ENCODE results near the gene TBCB.

The TBCB gene

DNA sequence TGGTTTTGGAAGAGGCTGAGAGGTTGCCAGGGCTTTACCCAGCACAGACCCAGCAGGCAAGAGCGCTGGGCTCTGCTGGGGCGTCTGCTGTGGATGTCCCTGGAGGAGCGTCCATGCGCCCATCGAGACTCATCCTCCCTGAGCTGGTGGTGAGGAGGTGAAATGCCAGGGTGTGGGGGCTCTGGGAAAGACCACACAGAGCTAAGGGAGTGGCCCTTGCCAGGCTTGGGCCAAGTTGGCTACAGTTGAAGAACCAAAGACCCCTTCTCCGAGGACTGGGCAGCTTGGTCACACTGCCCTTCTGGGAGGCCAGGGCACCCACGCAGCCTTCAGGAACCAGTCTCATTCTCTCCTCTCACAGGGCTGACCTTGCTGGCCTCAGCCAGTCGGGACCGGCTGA is 28.9 kb upstream of the TBCB start:
- no peak overlapping the region for H3K4me2 ChIP-seq (ENCODE audit: low read length)
- H3K9me3 ChIP-seq (replicated peaks; ENCODE audit: low read length), result no peaks in the 10 kb centered on the region
- no peak overlapping the region for H3K4me3 ChIP-seq (ENCODE audit: low read length)
- H3K36me3 ChIP-seq (ENCODE audit: insufficient read depth, low read length), result peaks cover 32% of the 10 kb centered on the region
- H3K27me3 ChIP-seq (ENCODE audit: control insufficient read depth, insufficient read depth, low read length), result no peaks in the 10 kb centered on the region
- no peak overlapping the region for H3K9ac ChIP-seq (ENCODE audit: low read depth, low read length)
- H3K4me1 ChIP-seq (ENCODE audit: control insufficient read depth, insufficient read depth, low read length), result no peaks in the 10 kb centered on the region

DNA sequence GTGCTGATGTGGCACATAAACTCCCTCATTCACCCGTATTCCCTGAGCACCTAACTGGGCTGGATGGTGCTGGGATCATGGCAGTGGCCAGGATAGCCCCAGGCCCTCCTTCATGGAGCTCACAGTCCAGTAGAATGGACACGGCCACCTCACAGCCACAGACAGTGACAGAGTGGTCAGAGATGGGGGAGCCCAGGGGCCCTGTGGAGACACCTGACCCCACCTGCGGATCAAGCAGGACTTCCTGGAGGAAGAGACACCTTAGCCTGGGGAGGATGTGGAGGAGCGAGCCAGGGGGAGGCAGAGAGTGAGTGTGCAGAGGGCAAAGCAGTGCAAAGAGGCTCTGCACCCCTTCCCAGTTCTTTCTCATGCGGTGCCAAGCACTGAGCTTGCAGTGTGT is 25.4 kb upstream of the TBCB start:
- H3K9me3 ChIP-seq (replicated peaks; ENCODE audit: low read length), result no peaks in the 10 kb centered on the region
- H3K4me3 ChIP-seq (ENCODE audit: low read length), result no peak overlapping the region
- H3K27me3 ChIP-seq (ENCODE audit: control insufficient read depth, insufficient read depth, low read length), result no peaks in the 10 kb centered on the region
- peaks cover 15% of the 10 kb centered on the region for H3K36me3 ChIP-seq (ENCODE audit: insufficient read depth, low read length)
- H3K4me1 ChIP-seq (ENCODE audit: control insufficient read depth, insufficient read depth, low read length), result no peaks in the 10 kb centered on the region
- no peak overlapping the region for H3K9ac ChIP-seq (ENCODE audit: low read depth, low read length)
- no peak overlapping the region for H3K4me2 ChIP-seq (ENCODE audit: low read length)

DNA sequence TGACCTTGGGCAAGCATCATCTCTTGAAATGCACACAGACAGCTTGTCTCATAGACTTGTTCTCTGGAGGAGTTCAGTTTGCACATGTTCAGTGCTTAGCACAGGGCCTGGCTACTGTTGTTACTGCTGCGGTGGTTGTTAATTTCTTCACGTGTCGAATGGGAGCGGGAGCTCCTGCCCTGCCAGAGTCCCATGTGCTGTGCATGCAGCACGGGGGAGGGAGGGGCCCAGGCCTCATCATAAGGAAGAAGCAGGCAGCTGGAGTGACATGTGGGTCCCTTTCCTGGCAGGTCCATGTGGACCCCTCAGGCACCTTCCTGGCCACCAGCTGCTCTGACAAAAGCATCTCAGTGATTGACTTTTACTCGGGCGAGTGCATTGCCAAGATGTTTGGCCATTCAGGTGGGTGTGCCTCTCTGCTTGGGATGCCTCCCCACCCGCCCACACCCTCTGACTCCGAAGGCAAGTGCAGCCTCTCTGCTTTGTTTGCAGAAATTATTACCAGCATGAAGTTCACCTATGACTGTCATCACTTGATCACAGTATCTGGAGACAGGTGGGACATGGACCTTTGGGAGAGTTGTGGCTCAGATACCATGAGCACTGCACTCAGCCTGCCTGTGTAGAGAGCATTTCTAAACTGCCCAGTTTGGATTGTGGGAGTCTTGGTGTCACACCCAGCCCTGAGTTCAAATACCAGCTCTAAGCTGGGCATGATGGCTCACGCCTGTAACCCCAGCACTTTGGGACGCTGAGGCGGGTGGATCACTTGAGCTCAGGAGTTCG is 24.2 kb upstream of the TBCB start:
- Histone ChIP-seq H3K4me3 (ENCODE audit: low read length) (no peak overlapping the region), H3K4me2 (ENCODE audit: low read length) (no peak overlapping the region), H3K4me1 (ENCODE audit: control insufficient read depth, insufficient read depth, low read length) (no peaks in the 10 kb centered on the region), H3K36me3 (ENCODE audit: insufficient read depth, low read length) (peaks cover 18% of the 10 kb centered on the region), H3K27me3 (ENCODE audit: control insufficient read depth, insufficient read depth, low read length) (no peaks in the 10 kb centered on the region), H3K9ac (ENCODE audit: low read depth, low read length) (no peak overlapping the region), H3K9me3 (replicated peaks; ENCODE audit: low read length) (no peaks in the 10 kb centered on the region)

DNA sequence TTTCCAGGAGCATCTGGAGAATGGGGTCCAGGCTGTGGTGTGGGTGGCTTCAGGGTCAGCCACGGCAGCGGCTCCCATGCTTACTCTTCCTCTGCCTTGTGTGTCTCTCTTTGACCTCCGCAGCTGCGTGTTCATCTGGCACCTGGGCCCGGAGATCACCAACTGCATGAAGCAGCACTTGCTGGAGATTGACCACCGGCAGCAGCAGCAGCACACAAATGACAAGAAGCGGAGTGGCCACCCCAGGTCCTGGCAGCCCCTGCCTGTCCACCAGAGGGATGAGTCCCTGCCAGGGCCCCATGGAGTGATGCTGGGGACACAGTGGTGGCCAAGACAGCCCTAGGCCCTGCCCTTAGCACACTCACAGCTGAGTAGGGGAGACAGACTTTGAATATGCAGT is 22.7 kb upstream of the TBCB start:
- Histone ChIP-seq H3K4me1 (ENCODE audit: control insufficient read depth, insufficient read depth, low read length) (no peaks in the 10 kb centered on the region), H3K36me3 (ENCODE audit: insufficient read depth, low read length) (peaks cover 15% of the 10 kb centered on the region), H3K27me3 (ENCODE audit: control insufficient read depth, insufficient read depth, low read length) (no peaks in the 10 kb centered on the region), H3K4me2 (ENCODE audit: low read length) (no peak overlapping the region), H3K9ac (ENCODE audit: low read depth, low read length) (no peak overlapping the region), H3K9me3 (replicated peaks; ENCODE audit: low read length) (no peaks in the 10 kb centered on the region), H3K4me3 (ENCODE audit: low read length) (no peak overlapping the region)

DNA sequence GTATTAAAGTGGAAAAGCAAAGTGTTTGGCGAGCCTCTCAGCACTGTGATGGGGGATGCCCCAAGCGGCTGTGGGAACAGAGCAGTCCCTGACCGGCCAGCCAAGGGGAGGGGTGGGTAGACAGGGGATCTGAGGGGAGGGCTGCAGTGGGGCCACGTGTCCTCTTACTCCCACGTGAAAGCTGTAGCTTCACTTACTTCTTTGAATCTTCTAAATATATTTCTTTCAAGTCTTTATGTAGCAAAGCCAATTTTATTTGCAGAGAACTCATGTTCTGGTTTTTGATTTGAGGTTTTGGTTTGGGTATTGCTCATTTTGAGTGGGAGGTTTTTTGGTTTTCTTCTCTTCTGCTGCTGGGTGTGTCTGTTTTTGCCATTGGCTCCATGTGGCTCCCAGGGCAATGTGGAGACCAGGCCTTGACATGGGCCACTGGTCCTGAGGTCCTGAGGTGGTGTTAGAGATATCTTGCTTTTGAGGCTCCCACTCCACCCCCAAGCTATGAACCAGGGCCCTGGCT is 22.1 kb upstream of the TBCB start:
- H3K9ac ChIP-seq (ENCODE audit: low read depth, low read length), result no peak overlapping the region
- no peaks in the 10 kb centered on the region for H3K4me1 ChIP-seq (ENCODE audit: control insufficient read depth, insufficient read depth, low read length)
- no peak overlapping the region for H3K4me2 ChIP-seq (ENCODE audit: low read length)
- H3K9me3 ChIP-seq (replicated peaks; ENCODE audit: low read length), result no peaks in the 10 kb centered on the region
- H3K27me3 ChIP-seq (ENCODE audit: control insufficient read depth, insufficient read depth, low read length), result no peaks in the 10 kb centered on the region
- peaks cover 15% of the 10 kb centered on the region for H3K36me3 ChIP-seq (ENCODE audit: insufficient read depth, low read length)
- H3K4me3 ChIP-seq (ENCODE audit: low read length), result no peak overlapping the region

DNA sequence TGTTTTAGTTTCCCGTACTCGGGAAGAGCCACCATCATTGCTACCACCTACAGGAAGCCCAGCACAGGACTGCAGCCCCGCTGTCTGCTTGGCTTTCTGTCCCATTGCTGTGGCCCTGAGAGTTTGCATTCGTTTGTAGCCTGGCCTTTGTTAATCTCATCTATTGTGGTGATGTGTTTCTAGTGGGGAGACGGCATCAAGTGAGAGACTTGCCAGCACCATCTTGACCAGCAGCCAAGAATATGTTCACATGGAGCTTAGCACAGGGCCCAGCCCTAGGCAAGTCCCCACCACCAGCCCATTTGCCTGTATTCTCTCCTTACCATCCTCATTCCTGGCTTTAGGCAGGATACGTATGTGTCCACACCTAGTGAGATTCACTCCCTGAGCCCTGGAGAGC is 21.6 kb upstream of the TBCB start:
- H3K4me2 ChIP-seq (ENCODE audit: low read length), result no peak overlapping the region
- H3K4me1 ChIP-seq (ENCODE audit: control insufficient read depth, insufficient read depth, low read length), result no peaks in the 10 kb centered on the region
- no peak overlapping the region for H3K4me3 ChIP-seq (ENCODE audit: low read length)
- no peaks in the 10 kb centered on the region for H3K27me3 ChIP-seq (ENCODE audit: control insufficient read depth, insufficient read depth, low read length)
- no peaks in the 10 kb centered on the region for H3K9me3 ChIP-seq (replicated peaks; ENCODE audit: low read length)
- peaks cover 15% of the 10 kb centered on the region for H3K36me3 ChIP-seq (ENCODE audit: insufficient read depth, low read length)
- H3K9ac ChIP-seq (ENCODE audit: low read depth, low read length), result no peak overlapping the region

DNA sequence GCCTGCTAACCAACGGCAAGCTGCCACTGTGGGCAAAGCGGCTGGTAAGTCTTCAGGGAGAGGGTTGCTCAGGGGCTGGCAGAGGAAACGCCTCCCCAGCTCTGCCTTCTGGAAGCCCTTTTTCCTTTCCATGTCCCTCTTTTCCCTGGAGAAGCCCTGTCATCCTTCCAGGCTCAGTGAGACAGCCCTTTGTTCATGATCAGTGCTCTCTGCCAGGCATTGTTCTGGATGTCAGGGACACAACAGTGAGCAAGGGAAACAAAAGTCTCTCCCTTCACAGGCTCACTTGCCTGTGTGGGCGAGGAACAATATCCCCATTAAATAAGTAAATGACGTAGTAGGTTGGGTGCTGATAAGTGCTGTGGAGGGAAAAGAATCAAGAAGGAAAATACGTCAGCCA is 18.2 kb upstream of the TBCB start:
- H3K4me1 ChIP-seq (ENCODE audit: control insufficient read depth, insufficient read depth, low read length), result no peaks in the 10 kb centered on the region
- peaks cover 10% of the 10 kb centered on the region for H3K36me3 ChIP-seq (ENCODE audit: insufficient read depth, low read length)

DNA sequence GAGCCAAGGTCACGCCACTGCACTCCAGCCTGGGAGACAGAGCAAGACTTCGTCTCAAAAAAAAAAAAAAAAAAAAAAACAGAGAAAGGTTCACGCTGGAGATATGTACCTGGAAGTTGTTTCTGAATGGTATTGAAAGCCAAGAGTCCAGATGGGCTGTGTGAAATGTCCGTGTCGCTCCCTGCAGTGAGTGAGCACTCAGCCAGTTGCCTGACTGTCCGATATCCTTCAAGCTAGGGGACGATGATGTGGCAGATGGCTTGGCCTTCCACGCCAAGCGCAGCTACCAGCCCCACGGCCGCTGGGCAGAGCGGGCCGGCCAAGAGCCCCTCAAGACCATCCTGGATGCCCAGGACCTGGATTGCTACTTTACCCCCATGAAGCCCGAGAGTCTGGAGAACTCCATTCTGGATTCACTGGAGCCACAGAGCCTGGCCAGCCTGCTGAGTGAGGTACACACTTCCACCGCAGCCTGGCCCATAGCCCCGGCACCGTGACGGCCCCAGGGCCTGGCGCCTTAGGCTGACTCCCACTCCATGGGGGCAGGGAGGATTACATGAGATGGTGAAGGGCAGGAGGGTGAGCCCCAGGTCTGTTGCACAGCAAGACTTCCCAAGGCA is 16.0 kb upstream of the TBCB start:
- H3K9ac ChIP-seq (ENCODE audit: low read depth, low read length), result no peak overlapping the region
- H3K4me1 ChIP-seq (ENCODE audit: control insufficient read depth, insufficient read depth, low read length), result no peaks in the 10 kb centered on the region
- peaks cover 19% of the 10 kb centered on the region for H3K36me3 ChIP-seq (ENCODE audit: insufficient read depth, low read length)
- no peaks in the 10 kb centered on the region for H3K9me3 ChIP-seq (replicated peaks; ENCODE audit: low read length)
- H3K27me3 ChIP-seq (ENCODE audit: control insufficient read depth, insufficient read depth, low read length), result no peaks in the 10 kb centered on the region
- no peak overlapping the region for H3K4me2 ChIP-seq (ENCODE audit: low read length)
- no peak overlapping the region for H3K4me3 ChIP-seq (ENCODE audit: low read length)

More for the DNA sequence above, 18.2 kb upstream of the TBCB start:
- Histone ChIP-seq H3K27me3 (ENCODE audit: control insufficient read depth, insufficient read depth, low read length) (no peaks in the 10 kb centered on the region), H3K4me3 (ENCODE audit: low read length) (no peak overlapping the region), H3K9me3 (replicated peaks; ENCODE audit: low read length) (no peaks in the 10 kb centered on the region), H3K4me2 (ENCODE audit: low read length) (no peak overlapping the region), H3K9ac (ENCODE audit: low read depth, low read length) (no peak overlapping the region)

DNA sequence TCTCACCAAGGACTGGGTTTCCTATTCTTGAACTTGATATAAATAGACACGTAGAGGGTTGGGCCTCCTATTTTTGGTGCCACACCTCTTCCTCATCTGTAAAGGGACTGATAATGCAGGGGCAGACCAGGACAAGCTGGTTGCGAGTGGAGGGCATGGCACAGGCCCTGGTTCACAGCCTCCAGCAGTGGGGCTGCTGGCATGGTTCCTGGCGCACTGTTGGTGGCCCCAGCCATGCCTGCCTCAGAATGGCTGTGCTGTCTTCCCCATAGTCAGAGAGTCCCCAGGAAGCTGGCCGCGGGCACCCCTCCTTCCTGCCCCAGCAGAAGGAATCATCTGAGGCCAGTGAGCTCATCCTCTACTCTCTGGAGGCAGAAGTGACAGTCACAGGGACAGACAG is 14.8 kb upstream of the TBCB start:
- no peak overlapping the region for H3K4me3 ChIP-seq (ENCODE audit: low read length)

DNA sequence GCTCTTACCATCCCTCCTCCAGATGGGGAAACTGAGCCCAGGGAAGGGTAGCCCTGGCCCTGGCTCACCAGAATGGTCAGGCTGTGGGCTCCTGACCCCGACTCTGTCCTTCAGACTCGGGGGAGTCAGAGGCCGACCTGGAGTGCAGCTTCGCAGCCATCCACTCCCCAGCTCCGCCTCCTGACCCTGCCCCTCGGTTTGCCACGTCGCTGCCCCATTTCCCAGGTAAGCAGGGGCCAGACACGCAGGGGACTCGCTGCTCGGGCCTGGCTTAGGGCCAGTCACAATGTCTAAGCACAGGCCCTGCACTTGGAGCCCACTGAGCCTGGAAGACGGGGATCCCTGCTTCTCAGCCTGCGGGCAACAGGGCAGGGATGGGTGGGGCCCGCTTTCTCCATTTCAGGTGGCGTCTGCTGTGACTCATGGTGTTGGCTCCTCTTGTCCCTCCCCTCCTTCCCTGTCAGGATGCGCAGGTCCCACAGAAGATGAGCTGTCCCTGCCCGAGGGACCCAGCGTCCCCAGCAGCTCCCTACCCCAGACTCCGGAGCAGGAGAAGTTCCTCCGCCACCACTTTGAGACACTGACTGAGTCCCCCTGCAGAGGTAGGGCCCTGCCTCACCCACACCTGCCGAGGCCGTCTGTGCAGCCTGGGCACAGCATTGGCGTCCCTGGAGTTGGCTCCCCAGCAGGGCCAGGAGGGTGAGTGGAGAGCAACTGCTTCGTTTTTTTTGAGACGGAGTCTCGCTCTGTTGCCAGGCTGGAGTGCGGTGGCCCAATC is 13.5 kb upstream of the TBCB start:
- no peak overlapping the region for H3K4me3 ChIP-seq (ENCODE audit: low read length)
- H3K9ac ChIP-seq (ENCODE audit: low read depth, low read length), result no peak overlapping the region
- peaks cover 23% of the 10 kb centered on the region for H3K36me3 ChIP-seq (ENCODE audit: insufficient read depth, low read length)

More for the DNA sequence above, 14.8 kb upstream of the TBCB start:
- Histone ChIP-seq H3K27me3 (ENCODE audit: control insufficient read depth, insufficient read depth, low read length) (no peaks in the 10 kb centered on the region), H3K4me2 (ENCODE audit: low read length) (no peak overlapping the region), H3K36me3 (ENCODE audit: insufficient read depth, low read length) (peaks cover 23% of the 10 kb centered on the region), H3K4me1 (ENCODE audit: control insufficient read depth, insufficient read depth, low read length) (no peaks in the 10 kb centered on the region), H3K9ac (ENCODE audit: low read depth, low read length) (no peak overlapping the region), H3K9me3 (replicated peaks; ENCODE audit: low read length) (no peaks in the 10 kb centered on the region)

DNA sequence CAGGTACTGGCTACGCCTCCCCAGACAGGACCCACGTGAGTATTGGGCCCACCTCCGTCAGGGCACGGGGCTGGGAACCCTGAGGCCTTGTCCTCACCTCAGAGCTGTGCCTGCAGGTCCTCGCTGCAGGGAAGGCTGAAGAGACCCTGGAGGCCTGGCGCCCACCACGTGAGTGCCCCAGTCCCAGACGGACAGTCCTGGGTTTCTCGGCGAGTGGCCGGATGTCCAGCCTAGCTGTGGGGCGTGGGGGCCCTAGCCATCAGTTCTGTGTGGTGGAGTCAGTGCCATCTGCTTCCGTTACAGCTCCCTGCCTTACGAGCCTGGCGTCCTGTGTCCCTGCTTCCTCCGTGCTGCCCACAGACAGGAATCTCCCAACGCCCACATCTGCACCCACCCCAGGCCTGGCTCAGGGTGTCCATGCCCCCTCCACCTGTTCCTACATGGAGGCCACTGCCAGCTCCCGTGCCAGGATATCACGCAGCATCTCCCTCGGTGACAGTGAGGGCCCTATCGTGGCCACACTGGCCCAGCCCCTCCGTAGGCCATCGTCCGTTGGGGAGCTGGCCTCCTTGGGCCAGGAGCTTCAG is 12.1 kb upstream of the TBCB start:
- peaks cover 27% of the 10 kb centered on the region for H3K36me3 ChIP-seq (ENCODE audit: insufficient read depth, low read length)
- no peak overlapping the region for H3K4me2 ChIP-seq (ENCODE audit: low read length)
- H3K9me3 ChIP-seq (replicated peaks; ENCODE audit: low read length), result no peaks in the 10 kb centered on the region
- H3K27me3 ChIP-seq (ENCODE audit: control insufficient read depth, insufficient read depth, low read length), result no peaks in the 10 kb centered on the region
- no peaks in the 10 kb centered on the region for H3K4me1 ChIP-seq (ENCODE audit: control insufficient read depth, insufficient read depth, low read length)
- no peak overlapping the region for H3K4me3 ChIP-seq (ENCODE audit: low read length)
- no peak overlapping the region for H3K9ac ChIP-seq (ENCODE audit: low read depth, low read length)

More for the DNA sequence above, 13.5 kb upstream of the TBCB start:
- Histone ChIP-seq H3K27me3 (ENCODE audit: control insufficient read depth, insufficient read depth, low read length) (no peaks in the 10 kb centered on the region), H3K4me1 (ENCODE audit: control insufficient read depth, insufficient read depth, low read length) (no peaks in the 10 kb centered on the region), H3K4me2 (ENCODE audit: low read length) (no peak overlapping the region), H3K9me3 (replicated peaks; ENCODE audit: low read length) (no peaks in the 10 kb centered on the region)
